HCT116 (cell line): ENCODE measurements around the gene ARHGEF19. TPM values are rescaled to one million over a fixed set of nuclear protein-coding genes. Genes with fewer than 3 reads are reported as not detected.

Source experiments
- ATAC-seq: fragments of 200-7000 bp; cut with Tn5 transposase; 2 replicates; pipeline ENCODE4 v1.9.1; 2020; ENCODE audit warnings: mild to moderate bottlenecking, moderate library complexity
- BruUV-seq: library from RNA; stranded (reverse); fragments of 400-500 nt; replicated peaks from 2 replicates; lab custom pipeline; 2021; lab: Mats Ljungman, UMichigan
- CTCF ChIA-PET: fragments of 300-600 bp; sonication (Branson Sonifier 250); formaldehyde crosslinking; loops from one replicate; lab custom pipeline; 2021; ENCODE audit warnings: antibody characterized with exemption; lab: Charles Lee
- POLR2A ChIA-PET: fragments of 300-600, 350-600 bp; sonication (Branson Sonifier 250); formaldehyde crosslinking; loops from one replicate; lab custom pipeline; 2021; ENCODE audit warnings: antibody characterized with exemption; lab: Charles Lee
- RAD21 ChIA-PET, 2 experiments: fragments of 300-600 bp; sonication (Branson Sonifier 250); formaldehyde crosslinking; loops; one replicate each; lab custom pipeline; 2023; ENCODE audit warnings: low total read pairs in 2 of 2; ENCODE audit not compliant: uncharacterized antibody in 2 of 2, unreplicated experiment in 2 of 2, low non-redundant PET in 1 of 2; lab: Charles Lee
- DNase-seq: peaks from one replicate; pipeline ENCODE4 v3.0.0-alpha.2; 2010; ENCODE audit warnings: low read depth, low spot score
- H2AFZ ChIP-seq: fragments of 200-600 bp; shearing (Covaris generic), sonication (generic); 2 replicates; pipeline ENCODE4 v1.6.1; 2017; ENCODE audit warnings: low read depth, mixed run types, mixed read lengths, antibody characterized with exemption, low read length; ENCODE audit not compliant: poor library complexity, severe bottlenecking
- H3K27ac ChIP-seq: 2 replicates; pipeline ENCODE4 v1.5.1; 2012; ENCODE audit warnings: low read depth, low read length
- H3K27me3 ChIP-seq: fragments of 200-600 bp; sonication (generic); 2 replicates; pipeline ENCODE4 v1.6.1; 2016; ENCODE audit warnings: mixed run types, low read length, mixed read lengths; ENCODE audit not compliant: insufficient read depth
- H3K36me3 ChIP-seq, 2 experiments: fragments of 200-500 bp in 1 of 2; fragments of 200-600 bp in 1 of 2; sonication (Bioruptor generic) in 1 of 2; sonication (generic) in 1 of 2; 2 replicates each; pipeline versions ENCODE4 v1.5.1 to v1.6.1; 2014 to 2016; ENCODE audit warnings: low read length in 2 of 2, inconsistent platforms in 1 of 2, mixed read lengths in 1 of 2, mixed run types in 1 of 2; ENCODE audit not compliant: insufficient read depth in 2 of 2, control insufficient read depth in 1 of 2
- H3K4me1 ChIP-seq, 2 experiments: fragments of 200-600 bp in 1 of 2; sonication (generic) in 1 of 2; 2 replicates each; pipeline versions ENCODE4 v1.5.1 to v1.6.1; 2012 to 2017; ENCODE audit warnings: low read length in 2 of 2, inconsistent platforms in 1 of 2, mild to moderate bottlenecking in 1 of 2, mixed read lengths in 1 of 2, mixed run types in 1 of 2, moderate library complexity in 1 of 2; ENCODE audit not compliant: insufficient read depth in 2 of 2, control insufficient read depth in 1 of 2
- H3K4me2 ChIP-seq: fragments of 200-600 bp; sonication (generic); 2 replicates; pipeline ENCODE4 v1.6.1; 2017; ENCODE audit warnings: mixed run types, low read length, mixed read lengths
- H3K4me3 ChIP-seq, 2 experiments: fragments of 200-600 bp in 1 of 2; sonication (generic) in 1 of 2; replicated peaks in 1 of 2; 2 replicates each; pipeline ENCODE4 v1.5.1; 2011 to 2016; ENCODE audit warnings: low read length in 2 of 2, control low read depth in 1 of 2, low read depth in 1 of 2, mild to moderate bottlenecking in 1 of 2, mixed read lengths in 1 of 2, mixed run types in 1 of 2
- H3K79me2 ChIP-seq: fragments of 200-600 bp; sonication (generic); 2 replicates; pipeline ENCODE4 v1.6.1; 2017; ENCODE audit warnings: mild to moderate bottlenecking, mixed run types, low read length, moderate library complexity, mixed read lengths; ENCODE audit not compliant: insufficient read depth
- H3K9ac ChIP-seq: fragments of 200-600 bp; sonication (generic); 2 replicates; pipeline ENCODE4 v1.6.1; 2016; ENCODE audit warnings: low read length, mixed read lengths
- H3K9me2 ChIP-seq: fragments of 200-600 bp; sonication (generic), shearing (Covaris generic); 2 replicates; pipeline ENCODE4 v1.6.1; 2017; ENCODE audit warnings: mixed run types, mild to moderate bottlenecking, moderate library complexity; ENCODE audit not compliant: insufficient read depth
- H3K9me3 ChIP-seq, 2 experiments: fragments of 200-500 bp in 1 of 2; fragments of 200-600 bp in 1 of 2; sonication (Bioruptor generic) in 1 of 2; sonication (generic) in 1 of 2; 2 replicates each; pipeline ENCODE4 v1.6.1; 2014 to 2017; ENCODE audit warnings: low read length in 2 of 2, mixed read lengths in 2 of 2, inconsistent platforms in 1 of 2, low read depth in 1 of 2, mild to moderate bottlenecking in 1 of 2, mixed run types in 1 of 2, moderate library complexity in 1 of 2; ENCODE audit not compliant: control insufficient read depth in 1 of 2, insufficient read depth in 1 of 2
- H4K20me1 ChIP-seq: fragments of 200-600 bp; sonication (generic), shearing (Covaris generic); 2 replicates; pipeline ENCODE4 v1.6.1; 2017; ENCODE audit warnings: mixed run types, mild to moderate bottlenecking, moderate library complexity; ENCODE audit not compliant: insufficient read depth
- FOSL1 ChIP-seq: IDR thresholded peaks from 2 replicates; pipeline ENCODE4 v1.6.1; 2012; ENCODE audit warnings: low read depth
- POLR2AphosphoS5 ChIP-seq: IDR thresholded peaks from 2 replicates; pipeline ENCODE4 v1.6.1; 2011; ENCODE audit warnings: mild to moderate bottlenecking, low read depth, low read length, moderate library complexity
- RAD21 ChIP-seq: IDR thresholded peaks from 2 replicates; pipeline ENCODE4 v1.6.1; 2012; ENCODE audit warnings: low read depth, mild to moderate bottlenecking
- SP1 ChIP-seq: IDR thresholded peaks from 2 replicates; pipeline ENCODE4 v1.6.1; 2012; ENCODE audit warnings: low read depth
- ZNF274 ChIP-seq: fragments of 200-500 bp; sonication (Bioruptor generic); IDR thresholded peaks from 2 replicates; pipeline ENCODE4 v1.6.1; 2014; ENCODE audit warnings: mild to moderate bottlenecking, low read depth, low read length, inconsistent platforms
- intact Hi-C: fragments of 100-400 bp; cut with micrococcal nuclease; formaldehyde crosslinking; loops from 2 replicates; pipeline ENCODE4 v1.10.0; 2022
- total RNA-seq: library from RNA; stranded (reverse); gene quantifications from one replicate; pipeline ENCODE4 v1.2.1, GENCODE V29; 2021; ENCODE audit not compliant: unreplicated experiment
- TF ChIP-seq, protein P1 (sequence below), 3 experiments: fragments of 200-600 bp in 1 of 3; sonication (generic) in 1 of 3; IDR thresholded peaks in 2 of 3; conservative IDR thresholded peaks in 1 of 3; 2 replicates each; pipeline ENCODE4 v1.5.1; 2012 to 2017; ENCODE audit warnings: low read depth in 2 of 3, low read length in 2 of 3, antibody characterized with exemption in 1 of 3, borderline replicate concordance in 1 of 3, control low read depth in 1 of 3, mild to moderate bottlenecking in 1 of 3, mixed read lengths in 1 of 3, mixed run types in 1 of 3, moderate library complexity in 1 of 3; ENCODE audit not compliant: insufficient read depth in 1 of 3

The ARHGEF19 gene
- total RNA-seq, 1 experiment from 2014 or later: 59.7 TPM

GRCh38 chr1:16151196-16151994 is 61.1 kb downstream of the ARHGEF19 start:
- intact Hi-C loops: no loop called here
- TF ChIP-seq ZNF274 (no peak), POLR2AphosphoS5 (peak; percentile 10; the same call in 1 of the 2 replicates), FOSL1 (no peak), RAD21 (no peak), SP1 (no peak)
- TF ChIP-seq, protein P1, sequence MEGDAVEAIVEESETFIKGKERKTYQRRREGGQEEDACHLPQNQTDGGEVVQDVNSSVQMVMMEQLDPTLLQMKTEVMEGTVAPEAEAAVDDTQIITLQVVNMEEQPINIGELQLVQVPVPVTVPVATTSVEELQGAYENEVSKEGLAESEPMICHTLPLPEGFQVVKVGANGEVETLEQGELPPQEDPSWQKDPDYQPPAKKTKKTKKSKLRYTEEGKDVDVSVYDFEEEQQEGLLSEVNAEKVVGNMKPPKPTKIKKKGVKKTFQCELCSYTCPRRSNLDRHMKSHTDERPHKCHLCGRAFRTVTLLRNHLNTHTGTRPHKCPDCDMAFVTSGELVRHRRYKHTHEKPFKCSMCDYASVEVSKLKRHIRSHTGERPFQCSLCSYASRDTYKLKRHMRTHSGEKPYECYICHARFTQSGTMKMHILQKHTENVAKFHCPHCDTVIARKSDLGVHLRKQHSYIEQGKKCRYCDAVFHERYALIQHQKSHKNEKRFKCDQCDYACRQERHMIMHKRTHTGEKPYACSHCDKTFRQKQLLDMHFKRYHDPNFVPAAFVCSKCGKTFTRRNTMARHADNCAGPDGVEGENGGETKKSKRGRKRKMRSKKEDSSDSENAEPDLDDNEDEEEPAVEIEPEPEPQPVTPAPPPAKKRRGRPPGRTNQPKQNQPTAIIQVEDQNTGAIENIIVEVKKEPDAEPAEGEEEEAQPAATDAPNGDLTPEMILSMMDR (IDR thresholded peaks at IDR 0.05 in 2 of 3, conservative IDR thresholded peaks at IDR 0.05 in 1 of 3; ENCODE audit: borderline replicate concordance in 1 of 3, insufficient read depth in 1 of 3, low read depth in 2 of 3, low read length in 2 of 3): no peak
- TF ChIP-seq, all 23 proteins: peak for 1
- ATAC-seq (no peak), DNase-seq (no peak)
- POLR2A ChIA-PET: interaction anchor here (1.6 to 2.2 kb wide), 2 partner anchors 13 to 22 kb away, joined by 3 to 7 read pairs; no protein-coding TSS in a partner anchor
- Histone ChIP-seq H3K4me2 (peak overlapping the region; percentile 85), H4K20me1 (peaks cover 27% of the 10 kb centered on the region; the same call in 1 of the 2 replicates), H3K9ac (peak overlapping the region; percentile 99), H3K4me3 (no peak overlapping the region), H3K27ac (peak overlapping the region; percentile 100), H2AFZ (no peak overlapping the region), H3K36me3 (peaks cover 11 to 71% of the 10 kb centered on the region in 2 experiments; a peak in 3 of 4 replicates), H3K9me3 (no peaks in the 10 kb centered on the region), H3K79me2 (peaks cover 98% of the 10 kb centered on the region), H3K27me3 (no peaks in the 10 kb centered on the region), H3K9me2 (no peaks in the 10 kb centered on the region), H3K4me1 (peaks cover 69 to 85% of the 10 kb centered on the region in 2 experiments)
- RAD21 ChIA-PET: interaction anchor here in 1 of 2 experiments (0.8 kb wide), 1 partner anchor 73 kb away, joined by 3 read pairs; no protein-coding TSS in a partner anchor
- BruUV-seq: no TSS peak
- CTCF ChIA-PET: interaction anchor here (1.1 kb wide), 1 partner anchor 69 kb away, joined by 4 read pairs; no protein-coding TSS in a partner anchor
